Mammary epithelial cell (primary cell): ENCODE results near the gene ATG7.
"Not testable (repeated sequence)": the region's sequence is repeated elsewhere in the genome, so short reads cannot be mapped to it uniquely, and the experiment has no call there.

Source experiments
- EZH2 ChIP-seq: IDR thresholded peaks from 2 replicates; pipeline ENCODE4 v1.6.1; 2012; ENCODE audit warnings: low read length, inconsistent platforms, borderline replicate concordance
- TF ChIP-seq, protein P1 (sequence below), 2 donors: IDR thresholded peaks in 1 of 2; conservative IDR thresholded peaks in 1 of 2; 2 replicates each; pipeline ENCODE4 v1.5.1; 2011 to 2012; ENCODE audit warnings: inconsistent platforms in 2 of 2, low read length in 2 of 2, mild to moderate bottlenecking in 2 of 2, control low read depth in 1 of 2, low read depth in 1 of 2; ENCODE audit not compliant: insufficient read depth in 1 of 2; ENCODE audit errors: extremely low read depth in 1 of 2

GRCh38 chr3:11502413-11502812 is 230.2 kb downstream of the ATG7 start:
- TF ChIP-seq, protein P1, sequence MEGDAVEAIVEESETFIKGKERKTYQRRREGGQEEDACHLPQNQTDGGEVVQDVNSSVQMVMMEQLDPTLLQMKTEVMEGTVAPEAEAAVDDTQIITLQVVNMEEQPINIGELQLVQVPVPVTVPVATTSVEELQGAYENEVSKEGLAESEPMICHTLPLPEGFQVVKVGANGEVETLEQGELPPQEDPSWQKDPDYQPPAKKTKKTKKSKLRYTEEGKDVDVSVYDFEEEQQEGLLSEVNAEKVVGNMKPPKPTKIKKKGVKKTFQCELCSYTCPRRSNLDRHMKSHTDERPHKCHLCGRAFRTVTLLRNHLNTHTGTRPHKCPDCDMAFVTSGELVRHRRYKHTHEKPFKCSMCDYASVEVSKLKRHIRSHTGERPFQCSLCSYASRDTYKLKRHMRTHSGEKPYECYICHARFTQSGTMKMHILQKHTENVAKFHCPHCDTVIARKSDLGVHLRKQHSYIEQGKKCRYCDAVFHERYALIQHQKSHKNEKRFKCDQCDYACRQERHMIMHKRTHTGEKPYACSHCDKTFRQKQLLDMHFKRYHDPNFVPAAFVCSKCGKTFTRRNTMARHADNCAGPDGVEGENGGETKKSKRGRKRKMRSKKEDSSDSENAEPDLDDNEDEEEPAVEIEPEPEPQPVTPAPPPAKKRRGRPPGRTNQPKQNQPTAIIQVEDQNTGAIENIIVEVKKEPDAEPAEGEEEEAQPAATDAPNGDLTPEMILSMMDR (conservative IDR thresholded peaks at IDR 0.05 in 1 of 2, IDR thresholded peaks at IDR 0.05 in 1 of 2; ENCODE audit: extremely low read depth in 1 of 2, insufficient read depth in 1 of 2, low read depth in 1 of 2, low read length in 2 of 2): not testable (repeated sequence)
- TF ChIP-seq EZH2: not testable (repeated sequence)
